ENCODE measurements around the gene PKN1.
A peak's percentile ranks its signal among the peaks of the same experiment; 100 is the strongest.
"Not testable (repeated sequence)": the region's sequence is repeated elsewhere in the genome, so short reads cannot be mapped to it uniquely, and the experiment has no call there.

The PKN1 gene

DNA sequence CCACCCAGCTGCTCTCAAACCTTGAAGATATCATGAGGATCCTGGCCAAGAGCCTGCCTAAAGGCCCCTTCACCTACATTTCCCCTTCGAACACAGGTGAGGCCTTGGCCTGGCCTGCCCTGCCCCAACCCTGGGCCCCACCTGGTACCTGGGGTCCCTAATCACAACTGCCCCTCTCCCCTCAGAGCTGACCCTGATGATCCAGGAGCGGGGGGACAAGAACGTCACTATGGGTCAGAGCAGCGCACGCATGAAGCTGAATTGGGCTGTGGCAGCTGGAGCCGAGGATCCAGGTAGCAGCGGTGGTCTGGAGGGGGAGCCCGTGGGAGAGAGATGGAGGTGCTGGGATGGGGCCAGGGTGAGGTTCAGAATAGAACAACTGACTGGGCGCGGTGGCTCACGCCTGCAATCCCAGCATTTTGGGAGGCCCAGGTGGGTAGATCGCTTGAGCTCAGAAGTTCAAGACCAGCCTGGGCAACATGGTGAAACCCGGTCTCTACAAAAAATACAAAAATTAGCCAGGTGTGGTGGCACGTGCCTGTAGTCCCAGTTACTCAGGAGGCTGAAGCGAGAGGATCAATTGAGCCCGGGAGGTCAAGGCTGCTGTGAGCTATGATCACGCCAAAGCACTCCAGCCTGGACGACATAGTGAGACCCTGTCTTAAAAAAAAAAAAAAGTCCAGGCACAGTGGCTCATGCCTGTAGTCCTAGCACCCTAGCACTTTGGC, 31.5 kb upstream of the PKN1 start:
- no peak for DNase-seq
- peaks cover 3% of the 10 kb centered on the region; the same call in 1 of the 2 replicates for H3K36me3 ChIP-seq
- no peaks in the 10 kb centered on the region for H3K27me3 ChIP-seq
- H3K4me3 ChIP-seq (ENCODE audit: low read depth, low read length), result no peak overlapping the region
- no peak for TF ChIP-seq CTCF (IDR thresholded peaks at IDR 0.05; ENCODE audit: low read depth, low read length)
- no peaks in the 10 kb centered on the region for H3K9me3 ChIP-seq
- no peaks in the 10 kb centered on the region for H3K4me1 ChIP-seq

GRCh38 chr19:14402332-14403144, 30.6 kb upstream of the PKN1 start:
- DNase-seq, result no peak
- Histone ChIP-seq H3K36me3 (peaks cover 12% of the 10 kb centered on the region), H3K27me3 (no peaks in the 10 kb centered on the region), H3K9me3 (no peaks in the 10 kb centered on the region), H3K4me1 (no peaks in the 10 kb centered on the region), H3K4me3 (ENCODE audit: low read depth, low read length) (no peak overlapping the region)
- TF ChIP-seq CTCF (IDR thresholded peaks at IDR 0.05; ENCODE audit: low read depth, low read length), result no peak

DNA sequence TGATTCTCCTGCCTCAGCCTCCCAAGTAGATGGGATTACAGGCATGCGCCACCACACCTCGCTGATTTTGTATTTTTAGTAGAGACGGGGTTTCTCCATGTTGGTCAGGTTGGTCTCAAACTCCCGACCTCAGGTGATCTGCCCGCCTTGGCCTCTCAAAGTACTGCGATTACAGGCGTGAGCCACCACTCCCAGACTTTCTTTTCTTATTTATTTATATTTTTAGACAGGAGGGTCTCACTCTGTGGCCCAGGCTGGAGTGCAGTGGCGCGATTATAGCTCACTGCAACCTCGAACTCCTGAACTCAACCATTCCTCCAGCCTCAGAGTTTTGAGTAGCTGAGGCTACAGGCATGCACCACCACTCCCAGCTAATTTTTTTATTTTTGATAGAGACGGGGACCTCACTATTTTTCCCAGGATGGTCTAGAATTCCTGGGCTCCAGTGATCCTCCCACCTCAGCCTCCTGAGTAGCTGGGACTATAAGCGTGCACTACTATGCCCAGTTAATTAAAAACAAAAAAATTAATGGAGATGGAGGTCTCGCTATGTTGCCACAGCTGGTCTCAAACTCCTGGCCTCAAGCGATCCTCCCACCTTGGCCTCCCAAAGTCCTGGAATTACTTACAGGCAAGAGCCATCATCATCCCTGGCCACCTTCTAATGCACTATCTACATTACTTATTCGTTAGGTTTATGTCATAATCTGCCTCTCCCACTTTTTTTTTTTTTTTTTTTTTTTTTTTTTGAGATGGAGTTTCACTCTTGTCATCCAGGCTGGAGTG, 29.8 kb upstream of the PKN1 start:
- not testable (repeated sequence) for H3K4me3 ChIP-seq (ENCODE audit: low read depth, low read length); H3K9me3 ChIP-seq; H3K27me3 ChIP-seq; DNase-seq; H3K4me1 ChIP-seq
- peaks cover 17% of the 10 kb centered on the region for H3K36me3 ChIP-seq

DNA sequence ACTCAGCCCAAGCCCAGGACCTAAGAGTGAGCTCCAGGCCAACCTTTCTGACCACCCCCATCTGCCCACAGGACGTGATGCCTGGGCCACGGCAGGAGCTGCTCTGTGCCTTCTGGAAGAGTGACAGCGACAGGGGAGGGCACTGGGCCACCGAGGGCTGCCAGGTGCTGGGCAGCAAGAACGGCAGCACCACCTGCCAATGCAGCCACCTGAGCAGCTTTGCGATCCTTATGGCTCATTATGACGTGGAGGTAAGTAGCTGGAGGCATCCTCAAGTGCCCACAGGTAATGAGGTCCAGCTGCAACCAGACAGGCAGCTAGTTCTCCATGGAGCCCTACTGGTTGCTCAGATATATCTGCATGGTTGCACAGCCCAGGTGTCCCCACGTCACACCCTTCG, 28.8 kb upstream of the PKN1 start:
- DNase-seq, result no peak
- Histone ChIP-seq H3K27me3 (no peaks in the 10 kb centered on the region), H3K4me3 (ENCODE audit: low read depth, low read length) (no peak overlapping the region), H3K9me3 (no peaks in the 10 kb centered on the region), H3K36me3 (peaks cover 27% of the 10 kb centered on the region), H3K4me1 (no peaks in the 10 kb centered on the region)
- TF ChIP-seq CTCF (IDR thresholded peaks at IDR 0.05; ENCODE audit: low read depth, low read length), result no peak

GRCh38 chr19:14405380-14405757, 27.7 kb upstream of the PKN1 start:
- DNase-seq, result no peak
- Histone ChIP-seq H3K9me3 (no peaks in the 10 kb centered on the region), H3K4me1 (no peaks in the 10 kb centered on the region), H3K4me3 (ENCODE audit: low read depth, low read length) (no peak overlapping the region), H3K36me3 (peaks cover 37% of the 10 kb centered on the region), H3K27me3 (no peaks in the 10 kb centered on the region)
- no peak for TF ChIP-seq CTCF (IDR thresholded peaks at IDR 0.05; ENCODE audit: low read depth, low read length)

DNA sequence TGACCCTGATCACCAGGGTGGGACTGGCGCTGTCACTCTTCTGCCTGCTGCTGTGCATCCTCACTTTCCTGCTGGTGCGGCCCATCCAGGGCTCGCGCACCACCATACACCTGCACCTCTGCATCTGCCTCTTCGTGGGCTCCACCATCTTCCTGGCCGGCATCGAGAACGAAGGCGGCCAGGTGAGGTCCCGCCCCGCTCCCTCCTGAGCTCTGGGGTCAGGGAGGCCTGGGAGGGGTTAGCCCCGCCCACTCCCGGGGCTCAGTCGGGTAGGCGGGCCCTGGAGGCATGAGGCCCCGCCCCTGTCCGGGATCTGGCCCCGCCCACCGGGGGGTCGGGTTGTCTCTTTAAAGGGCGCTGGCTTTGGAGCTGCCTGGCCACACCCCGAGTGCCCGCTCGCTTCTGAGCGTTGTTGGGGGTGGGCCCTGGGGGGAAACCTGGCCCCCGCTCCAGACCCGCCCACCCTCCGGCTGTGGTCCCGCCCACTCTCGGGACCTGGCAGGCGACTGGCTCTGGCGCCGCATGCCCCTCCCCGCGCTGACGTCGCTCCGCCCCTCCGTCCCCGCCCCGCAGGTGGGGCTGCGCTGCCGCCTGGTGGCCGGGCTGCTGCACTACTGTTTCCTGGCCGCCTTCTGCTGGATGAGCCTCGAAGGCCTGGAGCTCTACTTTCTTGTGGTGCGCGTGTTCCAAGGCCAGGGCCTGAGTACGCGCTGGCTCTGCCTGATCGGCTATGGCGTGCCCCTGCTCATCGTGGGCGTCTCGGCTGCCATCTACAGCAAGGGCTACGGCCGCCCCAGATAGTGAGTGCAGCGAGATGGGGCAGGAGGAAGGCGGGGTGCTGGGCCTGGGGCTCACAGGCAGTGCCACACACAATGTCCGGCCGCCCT, 27.1 kb upstream of the PKN1 start:
- peak; percentile 52 for TF ChIP-seq CTCF (IDR thresholded peaks at IDR 0.05; ENCODE audit: low read depth, low read length)
- peaks cover 43% of the 10 kb centered on the region for H3K36me3 ChIP-seq
- H3K4me1 ChIP-seq, result no peaks in the 10 kb centered on the region

More for the DNA sequence above, 27.1 kb upstream of the PKN1 start:
- H3K4me3 ChIP-seq (ENCODE audit: low read depth, low read length), result peak overlapping the region; percentile 12; the same call in 1 of the 2 replicates
- peak; percentile 97 for DNase-seq
- no peaks in the 10 kb centered on the region for H3K27me3 ChIP-seq
- no peaks in the 10 kb centered on the region for H3K9me3 ChIP-seq
